Measurements from ENCODE around the gene NLRC5.

The NLRC5 gene

DNA sequence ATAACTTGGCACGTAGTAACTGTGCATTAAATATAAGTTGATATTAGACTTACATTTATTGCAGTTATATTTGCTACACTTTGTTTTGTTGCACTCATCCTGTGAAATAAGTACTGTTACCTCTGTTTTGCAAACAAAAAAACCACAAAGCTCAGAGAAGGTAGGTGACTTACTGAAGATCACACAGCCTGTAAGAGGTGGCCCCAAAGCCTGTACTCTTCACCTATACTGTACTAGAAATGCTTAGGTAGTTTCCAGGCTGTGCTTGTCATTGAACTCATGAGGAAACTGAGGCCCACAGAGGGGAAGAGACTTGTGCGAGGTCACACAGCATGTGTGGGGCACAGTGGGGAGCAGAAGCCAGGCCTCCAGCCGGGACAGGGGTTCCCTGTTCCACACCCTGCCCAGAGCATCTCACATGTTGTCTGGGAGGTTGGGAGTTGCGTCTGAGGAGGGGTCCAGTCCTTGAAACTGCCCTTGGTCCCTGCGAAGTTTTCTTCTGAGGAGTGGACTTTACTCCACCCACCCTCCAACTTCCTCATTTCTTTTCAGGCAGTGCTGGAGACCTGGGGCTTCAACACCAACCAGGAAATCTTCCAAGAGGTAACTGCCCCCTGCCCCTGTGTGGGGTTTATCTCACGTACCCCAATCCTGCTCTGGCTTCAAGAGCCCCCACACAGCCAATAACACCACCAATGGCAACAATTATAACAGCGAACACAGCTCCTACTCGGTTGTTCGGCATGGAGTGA is 14.6 kb upstream of the NLRC5 start:
- Histone ChIP-seq H3K27me3 (replicated peaks in 2 of 5; ENCODE audit: control insufficient read depth in 4 of 5, insufficient read depth in 5 of 5, low read length in 4 of 5) (no peaks in the 10 kb centered on the region), H3K27ac (ENCODE audit: insufficient read depth in 1 of 2, low read depth in 1 of 2, low read length in 2 of 2, poor library complexity in 1 of 2, severe bottlenecking in 2 of 2) (no peak overlapping the region), H3K4me3 (ENCODE audit: control insufficient read depth in 1 of 7, extremely low read depth in 1 of 7, insufficient read depth in 4 of 7, low read depth in 2 of 7, low read length in 6 of 7) (no peak overlapping the region), H3K4me1 (ENCODE audit: control extremely low read depth in 1 of 4, control insufficient read depth in 4 of 4, insufficient read depth in 4 of 4, low read length in 3 of 4) (peaks cover 5 to 12% (median 5%) of the 10 kb centered on the region in 4 experiments), H3K36me3 (ENCODE audit: control insufficient read depth in 4 of 4, insufficient read depth in 4 of 4, low read length in 3 of 4) (no peaks in the 10 kb centered on the region), H3K9me3 (ENCODE audit: control extremely low read depth in 1 of 5, control insufficient read depth in 4 of 5, insufficient read depth in 2 of 5, low read depth in 1 of 5, low read length in 4 of 5) (no peaks in the 10 kb centered on the region)
- ChIA-PET CTCF (interaction anchor here (1.1 to 7.3 kb wide), 3 partner anchors 9 to 14 kb away, joined by 3 to 59 read pairs (median 17); partner anchors contain the start of genes CETP and NLRC5), POLR2A (no interaction called here)
- 76% methylated on average over 9 of the region's 9 CpGs for WGBS (ENCODE audit: insufficient coverage)
- DNase-seq = peak in 2 of 3 donors; percentile 36 to 47

GRCh38 chr16:56975714-56976113 is 13.6 kb upstream of the NLRC5 start:
- CTCF ChIA-PET = interaction anchor here (1.0 to 7.3 kb wide), 5 partner anchors 8 to 70 kb away, joined by 3 to 59 read pairs (median 4); partner anchors contain the start of genes CETP and NLRC5
- no peaks in the 10 kb centered on the region for H3K36me3 ChIP-seq (ENCODE audit: control insufficient read depth in 4 of 4, insufficient read depth in 4 of 4, low read length in 3 of 4)

DNA sequence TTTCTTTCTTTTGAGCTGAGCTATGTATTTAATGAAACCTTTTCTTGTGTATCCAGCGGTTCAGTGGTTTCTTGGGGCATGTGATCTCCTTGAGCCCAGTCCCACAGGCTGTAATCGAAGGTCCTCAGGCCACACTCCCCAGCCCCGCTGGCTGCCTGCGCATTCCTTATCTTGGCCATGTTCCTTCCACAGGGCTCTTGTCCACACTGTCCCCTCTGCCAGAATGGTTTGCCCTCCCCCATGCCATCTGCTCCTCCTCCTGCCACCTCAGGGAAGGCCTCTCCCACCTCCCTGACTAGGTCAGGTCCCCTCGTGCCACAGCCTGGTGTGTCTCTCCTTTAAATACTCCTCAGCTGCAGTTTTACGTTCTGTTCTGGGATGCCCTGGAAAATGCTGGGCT is 12.1 kb upstream of the NLRC5 start:
- DNase-seq = peak in 1 of 3 donors; percentile 38
- Histone ChIP-seq H3K4me3 (ENCODE audit: control insufficient read depth in 1 of 7, extremely low read depth in 1 of 7, insufficient read depth in 4 of 7, low read depth in 2 of 7, low read length in 6 of 7) (no peak overlapping the region), H3K27me3 (replicated peaks in 2 of 5; ENCODE audit: control insufficient read depth in 4 of 5, insufficient read depth in 5 of 5, low read length in 4 of 5) (no peaks in the 10 kb centered on the region), H3K9me3 (ENCODE audit: control extremely low read depth in 1 of 5, control insufficient read depth in 4 of 5, insufficient read depth in 2 of 5, low read depth in 1 of 5, low read length in 4 of 5) (no peaks in the 10 kb centered on the region), H3K36me3 (ENCODE audit: control insufficient read depth in 4 of 4, insufficient read depth in 4 of 4, low read length in 3 of 4) (peaks cover 0 to under 1% (median 0%) of the 10 kb centered on the region in 4 experiments), H3K27ac (ENCODE audit: insufficient read depth in 1 of 2, low read depth in 1 of 2, low read length in 2 of 2, poor library complexity in 1 of 2, severe bottlenecking in 2 of 2) (no peak overlapping the region), H3K4me1 (ENCODE audit: control extremely low read depth in 1 of 4, control insufficient read depth in 4 of 4, insufficient read depth in 4 of 4, low read length in 3 of 4) (peaks cover 5 to 12% (median 5%) of the 10 kb centered on the region in 4 experiments)
- ChIA-PET POLR2A (interaction anchor here (0.6 kb wide), 1 partner anchor 242 kb away, joined by 3 read pairs; no protein-coding TSS in a partner anchor), CTCF (interaction anchor here (1.0 to 7.3 kb wide), 5 partner anchors 11 to 79 kb away, joined by 3 to 59 read pairs (median 4); partner anchors contain the start of genes CETP and NLRC5)
- 79% methylated on average over 5 of the region's 6 CpGs for WGBS (ENCODE audit: insufficient coverage)

More at GRCh38 chr16:56975714-56976113, 13.6 kb upstream of the NLRC5 start:
- no peaks in the 10 kb centered on the region for H3K27me3 ChIP-seq (replicated peaks in 2 of 5; ENCODE audit: control insufficient read depth in 4 of 5, insufficient read depth in 5 of 5, low read length in 4 of 5)
- no peak overlapping the region for H3K4me3 ChIP-seq (ENCODE audit: control insufficient read depth in 1 of 7, extremely low read depth in 1 of 7, insufficient read depth in 4 of 7, low read depth in 2 of 7, low read length in 6 of 7)
- POLR2A ChIA-PET = no interaction called here
- no peak overlapping the region for H3K27ac ChIP-seq (ENCODE audit: insufficient read depth in 1 of 2, low read depth in 1 of 2, low read length in 2 of 2, poor library complexity in 1 of 2, severe bottlenecking in 2 of 2)
- WGBS (ENCODE audit: insufficient coverage) = 85% methylated on average over 10 of the region's 10 CpGs
- H3K4me1 ChIP-seq (ENCODE audit: control extremely low read depth in 1 of 4, control insufficient read depth in 4 of 4, insufficient read depth in 4 of 4, low read length in 3 of 4) = peaks cover 5 to 12% (median 5%) of the 10 kb centered on the region in 4 experiments
- no peak for DNase-seq
- no peaks in the 10 kb centered on the region for H3K9me3 ChIP-seq (ENCODE audit: control extremely low read depth in 1 of 5, control insufficient read depth in 4 of 5, insufficient read depth in 2 of 5, low read depth in 1 of 5, low read length in 4 of 5)

DNA sequence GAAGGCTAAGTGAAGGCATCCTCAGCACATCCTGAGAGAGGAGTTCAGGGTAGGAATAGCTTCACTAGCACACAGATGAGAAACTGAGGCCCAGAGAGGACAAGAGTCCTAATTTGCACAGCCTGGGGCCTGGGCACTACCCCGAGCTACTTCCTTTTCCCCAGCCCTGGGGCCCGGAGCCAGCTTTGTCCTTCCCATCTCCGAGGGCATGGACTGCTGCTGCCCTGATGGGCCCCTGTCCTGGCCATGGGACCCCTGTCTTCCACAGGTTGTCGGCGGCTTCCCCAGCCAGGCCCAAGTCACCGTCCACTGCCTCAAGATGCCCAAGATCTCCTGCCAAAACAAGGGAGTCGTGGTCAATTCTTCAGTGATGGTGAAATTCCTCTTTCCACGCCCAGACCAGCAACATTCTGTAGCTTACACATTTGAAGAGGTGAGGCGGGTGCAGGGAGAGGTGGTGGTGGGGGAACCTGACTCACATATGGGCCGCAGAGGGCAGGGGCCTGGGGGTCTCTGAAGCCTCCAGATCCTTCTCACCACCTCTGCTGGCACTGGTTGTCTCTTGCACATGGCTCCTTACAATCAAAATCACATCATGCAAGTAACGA is 11.4 kb upstream of the NLRC5 start:
- DNase-seq = no peak
- Histone ChIP-seq H3K9me3 (ENCODE audit: control extremely low read depth in 1 of 5, control insufficient read depth in 4 of 5, insufficient read depth in 2 of 5, low read depth in 1 of 5, low read length in 4 of 5) (no peaks in the 10 kb centered on the region), H3K4me3 (ENCODE audit: control insufficient read depth in 1 of 7, extremely low read depth in 1 of 7, insufficient read depth in 4 of 7, low read depth in 2 of 7, low read length in 6 of 7) (no peak overlapping the region), H3K4me1 (ENCODE audit: control extremely low read depth in 1 of 4, control insufficient read depth in 4 of 4, insufficient read depth in 4 of 4, low read length in 3 of 4) (peaks cover 5 to 12% (median 5%) of the 10 kb centered on the region in 4 experiments), H3K27ac (ENCODE audit: insufficient read depth in 1 of 2, low read depth in 1 of 2, low read length in 2 of 2, poor library complexity in 1 of 2, severe bottlenecking in 2 of 2) (no peak overlapping the region), H3K36me3 (ENCODE audit: control insufficient read depth in 4 of 4, insufficient read depth in 4 of 4, low read length in 3 of 4) (peaks cover 0 to 3% (median 0%) of the 10 kb centered on the region in 4 experiments), H3K27me3 (replicated peaks in 2 of 5; ENCODE audit: control insufficient read depth in 4 of 5, insufficient read depth in 5 of 5, low read length in 4 of 5) (no peaks in the 10 kb centered on the region)
- CTCF ChIA-PET = interaction anchor here (4.2 to 7.3 kb wide), 2 partner anchors 10 to 14 kb away, joined by 17 to 59 read pairs; partner anchors contain the start of genes CETP and NLRC5
- WGBS (ENCODE audit: insufficient coverage) = 93% methylated on average over 10 of the region's 11 CpGs
- POLR2A ChIA-PET = interaction anchor here (0.6 kb wide), 3 partner anchors 10 to 341 kb away, joined by 3 read pairs; no protein-coding TSS in a partner anchor

GRCh38 chr16:56980201-56980535 is 9.2 kb upstream of the NLRC5 start:
- Histone ChIP-seq H3K27me3 (replicated peaks in 2 of 5; ENCODE audit: control insufficient read depth in 4 of 5, insufficient read depth in 5 of 5, low read length in 4 of 5) (no peaks in the 10 kb centered on the region), H3K36me3 (ENCODE audit: control insufficient read depth in 4 of 4, insufficient read depth in 4 of 4, low read length in 3 of 4) (peaks cover 0 to 3% (median 0%) of the 10 kb centered on the region in 4 experiments), H3K4me3 (ENCODE audit: control insufficient read depth in 1 of 7, extremely low read depth in 1 of 7, insufficient read depth in 4 of 7, low read depth in 2 of 7, low read length in 6 of 7) (no peak overlapping the region), H3K4me1 (ENCODE audit: control extremely low read depth in 1 of 4, control insufficient read depth in 4 of 4, insufficient read depth in 4 of 4, low read length in 3 of 4) (peaks cover 0 to 5% (median under 1%) of the 10 kb centered on the region in 4 experiments), H3K9me3 (ENCODE audit: control extremely low read depth in 1 of 5, control insufficient read depth in 4 of 5, insufficient read depth in 2 of 5, low read depth in 1 of 5, low read length in 4 of 5) (no peaks in the 10 kb centered on the region), H3K27ac (ENCODE audit: insufficient read depth in 1 of 2, low read depth in 1 of 2, low read length in 2 of 2, poor library complexity in 1 of 2, severe bottlenecking in 2 of 2) (no peak overlapping the region)
- ChIA-PET POLR2A (no interaction called here), CTCF (interaction anchor here (0.7 to 0.9 kb wide), 2 partner anchors 15 to 26 kb away, joined by 3 read pairs; no protein-coding TSS in a partner anchor)
- no peak for DNase-seq
- 100% methylated on average over 2 of the region's 4 CpGs for WGBS (ENCODE audit: insufficient coverage)

- ChIA-PET CTCF (interaction anchor here (0.7 to 3.8 kb wide), 4 partner anchors 16 to 26 kb away, joined by 3 to 19 read pairs (median 3); no protein-coding TSS in a partner anchor), POLR2A (no interaction called here)
- Histone ChIP-seq H3K4me3 (ENCODE audit: control insufficient read depth in 1 of 7, extremely low read depth in 1 of 7, insufficient read depth in 4 of 7, low read depth in 2 of 7, low read length in 6 of 7) (no peak overlapping the region), H3K36me3 (ENCODE audit: control insufficient read depth in 4 of 4, insufficient read depth in 4 of 4, low read length in 3 of 4) (peaks cover 0 to 3% (median 0%) of the 10 kb centered on the region in 4 experiments), H3K4me1 (ENCODE audit: control extremely low read depth in 1 of 4, control insufficient read depth in 4 of 4, insufficient read depth in 4 of 4, low read length in 3 of 4) (no peaks in the 10 kb centered on the region), H3K9me3 (ENCODE audit: control extremely low read depth in 1 of 5, control insufficient read depth in 4 of 5, insufficient read depth in 2 of 5, low read depth in 1 of 5, low read length in 4 of 5) (no peaks in the 10 kb centered on the region), H3K27me3 (replicated peaks in 2 of 5; ENCODE audit: control insufficient read depth in 4 of 5, insufficient read depth in 5 of 5, low read length in 4 of 5) (no peaks in the 10 kb centered on the region), H3K27ac (ENCODE audit: insufficient read depth in 1 of 2, low read depth in 1 of 2, low read length in 2 of 2, poor library complexity in 1 of 2, severe bottlenecking in 2 of 2) (no peak overlapping the region)
- DNase-seq = no peak
- WGBS (ENCODE audit: insufficient coverage) = 86% methylated on average over 15 of the region's 16 CpGs
Measured at GRCh38 chr16:56980792-56981724, 8.3 kb upstream of the NLRC5 start.

Measured in common myeloid progenitor, CD34-positive (primary cell).